SJSA1 (cell line): Measurements from ENCODE around the gene ZIC4. TPM values are rescaled to one million over a fixed set of nuclear protein-coding genes. Genes with fewer than 3 reads are reported as not detected.
A peak's percentile ranks its signal among the peaks of the same experiment; 100 is the strongest.

ENCODE experiments used
- DNase-seq, 2 experiments: peaks; one replicate each; pipeline ENCODE4 v3.0.0-alpha.2; 2015 to 2020; ENCODE audit warnings: low spot score in 2 of 2, low read depth in 1 of 2
- H3K27ac ChIP-seq: fragments of 250-450 bp; sonication (Bioruptor Pico); 2 replicates; pipeline ENCODE4 v1.5.1; 2020; ENCODE audit warnings: mild to moderate bottlenecking, moderate library complexity
- H3K27me3 ChIP-seq: fragments of 250-450 bp; sonication (Bioruptor Pico); replicated peaks from 2 replicates; pipeline ENCODE4 v1.5.1; 2020; ENCODE audit warnings: mild to moderate bottlenecking, moderate library complexity
- H3K36me3 ChIP-seq: fragments of 250-450 bp; sonication (Bioruptor Pico); 2 replicates; pipeline ENCODE4 v1.5.1; 2020; ENCODE audit warnings: mild to moderate bottlenecking
- H3K4me1 ChIP-seq: fragments of 250-450 bp; sonication (Bioruptor Pico); replicated peaks from 2 replicates; pipeline ENCODE4 v1.6.1; 2021; ENCODE audit warnings: mild to moderate bottlenecking
- H3K4me3 ChIP-seq: fragments of 250-450 bp; sonication (Bioruptor Pico); 2 replicates; pipeline ENCODE4 v1.5.1; 2020; ENCODE audit warnings: mild to moderate bottlenecking
- H3K9me3 ChIP-seq: fragments of 250-450 bp; sonication (Bioruptor Pico); replicated peaks from 2 replicates; pipeline ENCODE4 v1.5.1; 2020; ENCODE audit warnings: mild to moderate bottlenecking
- total RNA-seq: library from RNA; depleted of rRNA; stranded (reverse); fragments of >200 nt; shearing (Covaris generic); gene quantifications from 2 replicates; pipeline ENCODE4 v1.2.3, GENCODE V29; 2014

The ZIC4 gene
- total RNA-seq, 1 experiment from 2014 or later = 1.5 TPM

DNA sequence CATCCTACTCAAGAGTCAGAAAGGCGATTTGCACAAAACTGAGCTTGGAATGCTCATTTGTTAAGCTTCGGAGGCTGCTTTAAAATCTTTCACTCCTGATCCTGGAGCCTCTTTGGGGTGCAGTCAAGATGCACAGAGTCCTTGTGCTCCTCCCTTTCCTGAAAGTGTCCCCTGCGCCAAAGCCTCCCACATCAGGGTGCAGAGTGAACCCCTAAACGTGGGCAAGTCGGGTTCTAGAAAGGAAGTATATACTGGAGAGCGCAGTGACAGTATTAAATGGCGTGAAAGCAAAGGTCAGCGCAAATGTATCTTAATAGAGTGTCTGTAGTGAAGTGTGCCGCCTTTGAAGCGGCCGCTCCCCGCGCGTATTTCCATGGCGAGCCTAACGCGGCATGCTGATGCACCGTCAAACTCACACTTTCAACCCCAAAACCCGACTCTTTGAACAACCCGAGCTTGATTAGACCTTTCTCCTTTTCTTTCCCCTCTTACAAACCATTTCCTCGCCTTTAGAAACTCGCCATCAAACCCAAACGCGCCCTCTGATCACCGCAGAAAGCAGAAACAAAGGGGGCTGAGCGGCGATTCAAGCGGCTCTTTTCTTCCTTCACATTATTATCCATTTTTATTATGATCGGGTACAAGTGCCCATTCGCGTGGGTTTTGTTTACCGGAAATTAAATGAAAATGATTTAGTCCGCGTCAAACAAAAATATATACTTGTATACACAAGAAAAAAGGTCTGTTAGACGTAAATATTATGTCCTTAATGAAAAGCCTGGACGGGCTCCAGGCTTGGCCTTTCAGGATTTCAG is 18.3 kb downstream of the ZIC4 start:
- no peak overlapping the region for H3K27ac ChIP-seq
- no peaks in the 10 kb centered on the region for H3K36me3 ChIP-seq
- H3K4me1 ChIP-seq = no peaks in the 10 kb centered on the region
- no peaks in the 10 kb centered on the region for H3K9me3 ChIP-seq
- no peak overlapping the region for H3K4me3 ChIP-seq
- H3K27me3 ChIP-seq = no peaks in the 10 kb centered on the region
- no peak for DNase-seq

DNA sequence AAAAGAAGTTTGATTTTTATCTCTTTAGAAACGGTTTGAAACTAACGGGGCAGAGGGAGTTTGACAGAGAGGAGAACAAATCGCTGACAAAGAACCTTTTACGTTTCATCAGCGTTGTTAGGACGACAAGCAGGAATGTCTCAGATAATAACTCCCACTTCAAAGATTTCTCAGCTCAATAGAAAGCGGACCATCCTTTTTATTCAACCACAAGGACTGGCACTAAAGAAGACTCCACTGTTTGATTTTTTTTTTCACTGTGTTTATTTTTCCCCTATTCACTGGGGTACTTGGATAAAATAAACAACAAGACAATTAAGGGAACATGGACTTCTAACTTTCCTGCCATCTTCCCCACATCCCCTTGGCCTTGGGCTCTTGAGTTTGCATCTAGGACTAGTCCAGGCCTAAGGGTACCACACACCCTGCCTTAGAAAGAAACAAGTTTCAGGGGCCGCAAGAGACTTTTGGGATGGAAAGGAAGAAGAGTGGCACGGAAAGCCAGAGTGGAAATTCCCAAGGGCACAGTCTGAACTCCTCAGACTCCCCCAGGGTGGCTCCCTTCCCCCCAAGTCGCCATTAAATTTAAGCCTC is 19.0 kb downstream of the ZIC4 start:
- Histone ChIP-seq H3K27me3 (0 out of 2 replicates have a peak, but pooled peaks cover 3% of the 10 kb centered on the region), H3K4me1 (no peaks in the 10 kb centered on the region), H3K4me3 (no peak overlapping the region), H3K36me3 (no peaks in the 10 kb centered on the region), H3K9me3 (no peaks in the 10 kb centered on the region), H3K27ac (no peak overlapping the region)
- DNase-seq = peak in 1 of 2 experiments; percentile 2

DNA sequence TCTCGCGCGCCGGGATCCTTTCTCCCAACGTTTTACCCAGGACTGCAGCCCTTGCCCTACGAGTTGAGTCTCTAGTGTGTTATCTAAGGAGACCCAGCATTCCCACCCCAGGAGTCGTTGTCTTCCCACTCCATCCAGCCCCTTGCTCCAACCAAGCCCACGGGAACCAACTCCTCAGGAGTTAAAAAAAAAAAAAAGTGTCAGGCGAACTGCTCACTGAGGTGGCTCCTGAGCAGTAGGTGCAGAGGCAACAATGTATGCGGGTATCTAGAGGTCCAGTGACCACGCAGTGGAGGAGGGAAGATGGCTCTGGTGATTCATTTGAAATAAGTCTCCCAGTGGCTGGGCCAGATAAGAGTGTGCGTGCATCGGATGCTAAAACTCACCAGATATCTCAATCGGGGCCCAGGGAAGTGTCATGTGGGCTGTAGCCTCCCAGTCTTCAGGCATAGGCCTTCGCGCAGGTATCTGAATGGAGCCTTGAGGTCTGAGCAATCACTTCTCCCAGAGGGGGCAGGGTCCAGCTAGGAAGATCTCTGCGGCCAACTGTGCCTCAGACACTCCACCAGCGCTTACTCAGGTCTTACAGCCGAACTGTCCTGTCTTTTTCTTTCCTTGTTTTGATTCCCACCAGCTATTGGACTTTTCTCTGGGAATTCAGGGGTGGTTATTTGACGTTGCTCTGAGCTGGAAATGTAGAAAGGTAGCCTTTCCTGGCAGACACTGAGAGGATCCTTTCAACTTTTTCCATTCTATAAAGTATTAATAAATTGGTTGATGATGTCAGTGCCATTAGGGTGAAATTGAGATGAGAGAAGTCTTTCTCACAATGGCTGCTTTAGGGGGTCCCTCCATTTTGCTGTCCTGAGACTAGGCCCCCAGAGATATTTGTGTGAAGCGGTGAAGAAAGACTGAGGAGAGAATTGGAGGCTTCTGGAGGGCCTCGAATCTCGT is 21.0 kb downstream of the ZIC4 start:
- Histone ChIP-seq H3K4me3 (no peak overlapping the region), H3K36me3 (no peaks in the 10 kb centered on the region), H3K27me3 (0 out of 2 replicates have a peak, but pooled peaks cover 6% of the 10 kb centered on the region), H3K27ac (no peak overlapping the region), H3K9me3 (no peaks in the 10 kb centered on the region), H3K4me1 (no peaks in the 10 kb centered on the region)
- DNase-seq = no peak

DNA sequence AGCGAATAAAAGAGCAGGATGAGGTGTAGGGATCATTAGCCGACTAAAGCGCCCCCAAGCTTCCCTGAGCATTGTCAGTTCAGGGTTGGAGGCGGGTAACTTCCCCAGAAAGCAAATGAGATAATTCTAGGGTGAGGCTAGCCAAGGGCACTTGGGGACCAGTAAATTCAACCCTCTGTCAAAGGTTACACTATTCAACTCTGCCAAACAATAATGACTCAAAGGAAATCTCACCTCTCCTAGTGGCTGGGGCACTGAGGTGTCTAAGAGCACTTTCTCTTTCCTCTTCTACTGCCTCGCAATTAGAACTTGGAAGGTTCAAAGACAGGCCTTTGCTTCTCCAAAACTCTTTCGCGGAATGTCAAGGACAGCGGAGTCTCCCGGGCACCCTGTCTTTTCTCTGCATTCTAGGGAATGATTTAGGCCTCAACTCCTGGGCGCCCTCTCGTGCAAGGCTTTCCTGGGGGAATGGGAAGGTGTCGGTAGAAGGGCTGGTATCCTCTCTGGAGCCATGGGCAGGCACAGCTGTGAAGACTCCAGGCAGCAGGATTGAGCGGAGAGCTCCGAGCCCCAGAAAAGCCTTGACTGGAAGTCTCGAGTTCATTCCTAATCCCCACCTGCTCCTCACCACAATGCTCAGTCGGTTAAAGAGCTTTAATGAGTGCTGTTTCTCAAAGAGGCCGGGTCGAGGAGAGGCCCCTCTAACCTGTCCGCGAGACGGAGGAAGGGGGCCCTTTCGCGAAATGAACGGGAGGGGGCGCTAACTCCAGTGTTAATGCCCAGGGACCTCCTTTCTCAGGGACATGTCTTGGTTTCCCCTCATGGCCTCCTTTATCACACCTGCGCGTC is 21.9 kb downstream of the ZIC4 start:
- Histone ChIP-seq H3K4me1 (no peaks in the 10 kb centered on the region), H3K27ac (no peak overlapping the region), H3K36me3 (no peaks in the 10 kb centered on the region), H3K4me3 (no peak overlapping the region), H3K9me3 (no peaks in the 10 kb centered on the region), H3K27me3 (0 out of 2 replicates have a peak, but pooled peaks cover 6% of the 10 kb centered on the region)
- DNase-seq = no peak

DNA sequence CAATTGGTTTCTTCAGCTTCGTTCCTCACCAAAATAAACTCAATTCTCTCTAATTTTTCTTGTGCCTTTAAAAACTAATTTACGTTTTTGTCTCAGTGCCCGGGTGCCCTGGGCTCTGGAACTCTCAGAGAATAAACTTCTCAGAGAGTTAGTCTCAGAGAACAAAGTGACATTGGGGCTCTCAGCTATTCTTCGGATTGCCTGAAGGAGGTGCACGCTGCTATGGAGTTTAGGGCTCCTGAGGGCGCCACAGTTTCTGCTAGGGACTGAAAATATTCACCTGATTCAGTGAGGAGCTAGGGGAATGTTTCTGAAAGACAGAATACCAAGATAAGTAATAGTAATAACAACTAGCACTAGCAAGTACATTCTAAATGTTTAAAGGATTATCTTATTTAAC is 22.7 kb downstream of the ZIC4 start:
- no peaks in the 10 kb centered on the region for H3K9me3 ChIP-seq
- 0 out of 2 replicates have a peak, but pooled peaks cover 6% of the 10 kb centered on the region for H3K27me3 ChIP-seq
- no peaks in the 10 kb centered on the region for H3K4me1 ChIP-seq
- no peak for DNase-seq
- no peaks in the 10 kb centered on the region for H3K36me3 ChIP-seq
- no peak overlapping the region for H3K27ac ChIP-seq
- no peak overlapping the region for H3K4me3 ChIP-seq

DNA sequence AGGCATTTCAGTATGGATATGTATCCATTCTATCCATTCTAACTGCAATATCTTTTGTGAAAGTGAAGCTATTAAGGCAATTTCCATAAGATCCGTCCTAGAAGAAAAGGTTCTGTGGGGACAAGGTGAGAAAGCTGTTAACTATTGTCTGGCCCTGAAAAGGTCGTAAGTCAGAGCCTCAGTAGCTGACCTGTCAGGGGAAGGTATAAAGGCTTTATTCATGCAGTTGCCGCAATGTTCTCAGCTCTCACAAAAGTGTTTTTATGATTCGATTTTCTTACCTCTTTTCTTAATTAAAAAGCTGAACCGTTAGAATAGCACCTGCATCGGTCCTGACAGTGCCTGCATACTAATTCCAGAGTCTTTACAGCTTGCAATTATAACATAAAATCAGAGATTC is 24.7 kb downstream of the ZIC4 start:
- no peaks in the 10 kb centered on the region for H3K9me3 ChIP-seq
- no peak for DNase-seq
- H3K27ac ChIP-seq = no peak overlapping the region
- no peak overlapping the region for H3K4me3 ChIP-seq
- no peaks in the 10 kb centered on the region for H3K4me1 ChIP-seq
- no peaks in the 10 kb centered on the region for H3K36me3 ChIP-seq
- peaks cover 6% of the 10 kb centered on the region; the same call in 1 of the 2 replicates for H3K27me3 ChIP-seq

DNA sequence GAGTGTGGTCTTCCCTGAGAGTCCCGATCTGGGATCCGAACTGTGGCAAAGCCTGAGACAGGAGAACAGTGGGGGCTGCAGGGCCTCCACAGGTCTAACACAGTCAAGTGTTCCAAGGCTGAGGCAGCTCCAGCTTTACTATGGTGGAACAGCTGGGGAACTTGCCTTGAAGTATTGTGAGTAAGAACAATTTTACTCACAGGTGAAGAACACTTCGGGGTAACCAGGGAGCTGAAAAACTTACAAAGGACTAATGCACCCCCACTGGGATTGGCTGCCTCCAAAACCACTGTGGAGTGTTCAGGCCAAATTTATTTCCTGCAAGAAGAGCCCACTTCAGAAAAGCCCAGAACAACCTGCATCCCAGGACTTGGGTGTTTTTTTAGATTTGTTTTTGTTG is 25.4 kb downstream of the ZIC4 start:
- no peak for DNase-seq
- Histone ChIP-seq H3K36me3 (no peaks in the 10 kb centered on the region), H3K27ac (no peak overlapping the region), H3K9me3 (no peaks in the 10 kb centered on the region), H3K4me1 (no peaks in the 10 kb centered on the region), H3K4me3 (no peak overlapping the region), H3K27me3 (peaks cover 6% of the 10 kb centered on the region; the same call in 1 of the 2 replicates)

DNA sequence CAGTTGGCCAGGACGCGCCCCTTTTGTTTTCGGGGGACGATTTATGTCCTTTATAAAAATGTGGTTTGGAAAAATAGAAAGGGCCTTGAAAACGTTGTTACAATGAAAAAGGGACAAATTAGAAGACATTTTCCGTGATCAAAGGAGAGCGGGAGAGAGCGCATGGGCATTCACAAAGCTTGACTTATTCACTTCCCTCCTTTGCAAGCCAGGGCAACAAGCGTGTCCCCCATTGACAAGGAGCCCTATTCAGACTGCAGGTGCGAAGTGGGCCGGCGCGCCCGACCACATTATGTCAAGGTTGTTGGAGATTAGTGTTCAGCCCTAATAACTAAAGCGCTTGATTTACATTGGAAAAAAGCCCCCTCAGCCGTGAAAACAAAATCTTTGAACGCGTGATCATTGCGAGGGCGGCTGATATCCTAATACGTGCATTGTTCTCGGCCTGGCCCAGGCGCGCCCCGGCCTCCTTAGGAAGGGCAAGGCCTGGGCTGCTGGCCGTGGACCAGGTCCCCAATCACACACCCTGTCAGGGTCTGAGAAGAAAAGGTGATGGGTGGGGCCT is 25.9 kb downstream of the ZIC4 start:
- no peaks in the 10 kb centered on the region for H3K9me3 ChIP-seq
- H3K4me1 ChIP-seq = no peaks in the 10 kb centered on the region
- H3K27ac ChIP-seq = no peak overlapping the region
- no peaks in the 10 kb centered on the region for H3K36me3 ChIP-seq
- H3K27me3 ChIP-seq = peaks cover 6% of the 10 kb centered on the region; the same call in 1 of the 2 replicates
- H3K4me3 ChIP-seq = no peak overlapping the region
- DNase-seq = no peak

DNA sequence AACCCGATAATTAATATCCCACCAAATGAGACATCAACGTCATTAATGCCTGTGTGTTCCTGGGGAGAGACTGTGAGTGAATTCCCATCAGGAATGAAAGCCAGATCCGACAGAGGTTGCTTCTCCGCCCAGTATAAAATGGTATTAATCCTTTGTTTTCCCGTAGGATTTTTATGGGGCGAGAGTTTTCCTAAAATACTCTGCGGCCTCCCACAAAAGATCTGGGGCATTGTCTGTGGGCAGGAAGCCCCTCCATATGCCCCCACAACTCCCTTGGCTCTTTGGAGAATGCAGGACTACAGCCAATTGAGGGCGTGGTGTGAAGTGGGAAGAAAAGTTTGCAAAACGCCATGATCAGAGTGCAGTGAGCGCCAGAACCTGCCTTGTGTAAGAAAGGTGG is 26.7 kb downstream of the ZIC4 start:
- Histone ChIP-seq H3K36me3 (no peaks in the 10 kb centered on the region), H3K4me1 (no peaks in the 10 kb centered on the region), H3K9me3 (no peaks in the 10 kb centered on the region), H3K27me3 (peaks cover 6% of the 10 kb centered on the region; the same call in 1 of the 2 replicates), H3K4me3 (no peak overlapping the region), H3K27ac (no peak overlapping the region)
- no peak for DNase-seq

DNA sequence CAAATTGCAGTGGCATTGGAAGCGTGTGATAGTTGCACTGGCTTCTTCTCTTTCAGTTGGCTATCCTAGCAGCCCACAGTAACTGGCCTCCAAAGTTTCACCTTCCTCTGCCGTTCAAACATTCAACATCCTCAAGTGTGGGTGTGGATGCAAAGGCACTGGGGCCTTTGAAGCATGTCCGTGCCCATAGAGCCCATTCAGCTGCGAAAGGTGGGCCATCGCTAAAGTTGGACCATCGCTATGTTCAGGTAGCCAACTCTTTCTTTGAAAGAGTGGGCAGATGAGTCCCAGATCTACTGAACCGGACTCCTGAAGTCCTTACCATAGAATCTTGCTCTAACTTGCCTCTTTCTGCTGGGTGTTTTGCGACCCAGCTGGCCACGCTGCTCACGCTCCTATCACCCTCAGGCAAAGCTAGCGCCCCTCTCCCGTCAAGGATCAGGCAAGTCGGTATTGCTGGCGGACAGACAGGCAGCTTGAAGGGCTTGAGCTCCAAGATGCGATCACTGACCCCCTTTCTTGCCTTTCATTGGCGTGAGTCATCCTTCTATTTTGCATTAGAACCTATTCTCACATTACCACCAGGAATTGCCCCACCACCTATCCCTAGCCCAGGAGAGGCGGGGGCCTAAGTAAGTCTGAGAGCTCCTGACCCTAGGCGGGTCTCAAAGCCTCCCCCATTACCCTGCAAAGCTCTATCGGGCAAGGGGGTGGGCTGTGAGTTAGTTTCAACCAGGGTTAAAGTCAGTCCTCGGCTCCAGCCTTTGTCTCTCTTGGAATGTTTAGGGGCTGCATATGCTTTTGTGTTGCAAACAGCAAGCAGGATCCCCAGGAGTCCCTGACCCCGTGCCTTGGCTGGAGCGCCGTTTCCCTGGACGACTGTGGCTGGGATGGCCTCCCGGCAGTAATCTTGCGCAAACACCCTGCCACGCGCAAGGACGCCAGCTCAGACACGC is 28.7 kb downstream of the ZIC4 start:
- DNase-seq = no peak
- Histone ChIP-seq H3K27ac (no peak overlapping the region), H3K4me1 (no peaks in the 10 kb centered on the region), H3K9me3 (no peaks in the 10 kb centered on the region), H3K36me3 (no peaks in the 10 kb centered on the region), H3K27me3 (peaks cover 6% of the 10 kb centered on the region; the same call in 1 of the 2 replicates), H3K4me3 (no peak overlapping the region)

DNA sequence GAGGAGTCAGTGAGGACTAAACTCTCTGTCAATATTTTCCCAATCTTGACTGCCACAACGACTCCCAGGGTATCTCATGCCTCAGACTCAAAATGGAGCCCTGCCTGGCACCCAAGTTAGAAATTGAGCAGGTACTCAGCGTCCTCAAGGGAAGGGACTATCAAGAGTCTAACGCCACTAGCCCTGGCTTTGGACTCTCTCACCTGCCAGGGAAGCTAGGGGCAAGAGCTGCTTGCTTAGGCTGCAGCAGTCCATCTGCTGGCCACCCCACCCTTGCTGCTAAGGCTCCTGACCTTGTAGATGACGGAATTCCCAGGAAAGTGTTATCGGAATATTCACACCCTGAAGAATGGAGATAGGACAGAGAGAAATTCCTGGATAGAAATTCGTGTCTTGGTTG is 33.0 kb downstream of the ZIC4 start:
- H3K4me1 ChIP-seq = no peaks in the 10 kb centered on the region
- H3K9me3 ChIP-seq = no peaks in the 10 kb centered on the region
- DNase-seq = no peak
- H3K36me3 ChIP-seq = no peaks in the 10 kb centered on the region
- no peaks in the 10 kb centered on the region; the same call in 1 of the 2 replicates for H3K27me3 ChIP-seq
- H3K27ac ChIP-seq = no peak overlapping the region
- H3K4me3 ChIP-seq = no peak overlapping the region

DNA sequence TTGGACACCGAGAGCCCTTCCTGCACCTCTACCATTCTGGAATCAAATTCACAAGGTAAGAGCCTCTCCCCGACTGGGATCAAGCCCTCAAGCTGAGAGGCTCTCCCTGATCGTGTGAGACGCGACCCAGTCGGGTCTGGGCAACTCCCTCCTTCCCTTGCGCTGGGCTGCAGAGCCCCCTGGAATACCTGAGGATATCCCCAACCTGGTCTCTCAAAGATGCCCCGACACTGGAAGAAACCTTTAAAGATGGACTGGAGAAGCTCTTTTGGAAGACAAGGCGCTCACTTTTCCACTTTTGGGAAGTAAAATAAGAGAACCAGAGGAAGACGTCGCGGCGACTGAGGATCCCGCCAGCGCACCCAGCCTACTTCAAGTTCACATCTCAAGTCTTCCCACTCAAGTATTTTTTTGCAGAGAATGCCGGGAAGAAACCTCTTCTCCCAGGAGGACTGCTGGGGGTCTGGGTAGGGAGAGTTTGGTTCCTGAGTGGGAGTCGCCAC is 33.8 kb downstream of the ZIC4 start:
- Histone ChIP-seq H3K36me3 (no peaks in the 10 kb centered on the region), H3K27me3 (no peaks in the 10 kb centered on the region; the same call in 1 of the 2 replicates), H3K4me3 (no peak overlapping the region), H3K27ac (no peak overlapping the region), H3K4me1 (no peaks in the 10 kb centered on the region), H3K9me3 (no peaks in the 10 kb centered on the region)
- DNase-seq = no peak
